ENCODE measurements around the gene TMEM175. TPM values are rescaled to one million over a fixed set of nuclear protein-coding genes. Genes with fewer than 3 reads are reported as not detected.

TMEM175 gene
- total and polyA plus RNA-seq, 4 donors = 23.7 to 43.7 (median 27.4) TPM

DNA sequence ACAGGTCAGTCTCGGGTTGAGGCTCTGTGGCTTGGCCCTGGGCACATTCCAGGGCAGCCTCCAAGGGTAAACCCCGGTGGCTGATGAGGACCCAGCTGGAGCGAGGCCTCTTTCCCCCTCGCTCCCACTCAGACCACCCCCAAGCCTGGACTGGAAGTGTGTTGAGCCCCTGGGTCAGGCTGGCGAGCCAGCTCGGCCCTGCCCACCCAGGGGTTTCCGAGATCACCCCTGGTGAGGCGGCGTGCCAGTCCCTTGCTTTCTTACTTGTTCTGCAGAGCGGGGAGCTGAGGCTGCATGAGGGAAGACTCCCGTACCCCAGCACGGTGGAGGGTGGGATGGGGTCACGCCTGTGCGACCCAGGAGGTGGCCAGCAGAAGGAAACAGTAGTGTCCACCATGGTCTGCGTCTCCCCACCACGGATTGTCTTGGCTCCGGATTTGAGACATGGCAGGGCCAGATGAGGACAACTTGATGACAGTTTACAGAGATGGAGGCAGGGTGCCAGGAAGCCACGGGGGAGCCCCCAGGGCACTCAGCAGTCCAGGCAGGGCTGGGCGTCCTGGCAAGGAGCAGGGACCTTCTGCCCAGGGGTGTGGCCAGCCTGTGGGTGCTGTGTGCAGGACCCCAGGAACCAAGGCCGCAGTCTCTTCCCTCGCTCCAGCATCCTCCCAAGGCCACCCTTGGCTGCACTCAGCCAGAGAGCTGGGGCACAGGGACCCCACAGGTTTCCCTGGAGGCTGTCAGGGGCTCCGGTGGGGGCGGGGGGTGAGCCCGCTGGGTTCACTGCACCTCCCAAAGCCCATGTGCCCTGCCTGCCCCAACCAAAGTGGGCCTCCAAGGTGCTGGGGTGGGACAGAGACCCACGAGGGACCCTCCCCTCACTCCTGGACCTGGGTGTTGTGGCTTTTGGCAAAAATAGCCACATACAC lies 72.6 kb downstream of the TMEM175 start:
- no peak overlapping the region for H3K27ac ChIP-seq (ENCODE audit: low read depth in 1 of 2, low read length in 1 of 2)
- no peak for DNase-seq
- H3K27me3 ChIP-seq (ENCODE audit: control insufficient read depth in 3 of 3, insufficient read depth in 3 of 3, low read length in 2 of 3) = peaks cover 14 to 64% (median 35%) of the 10 kb centered on the region in 3 donors
- 79 to 84% methylated on average over 25 of the region's 25 CpGs for WGBS, 2 donors
- no peak for ATAC-seq (ENCODE audit: insufficient read depth, low FRiP score)
- H3K36me3 ChIP-seq (ENCODE audit: control insufficient read depth in 4 of 4, insufficient read depth in 4 of 4, low read length in 4 of 4) = no peaks in the 10 kb centered on the region
- peaks cover 0 to 19% (median 7%) of the 10 kb centered on the region in 5 donors for H3K4me1 ChIP-seq (ENCODE audit: control insufficient read depth in 5 of 5, insufficient read depth in 5 of 5, low read length in 5 of 5)
- peaks cover 0 to 13% (median 0%) of the 10 kb centered on the region in 4 donors for H3K9me3 ChIP-seq (ENCODE audit: control insufficient read depth in 4 of 4, insufficient read depth in 3 of 4, low read length in 3 of 4)
- TF ChIP-seq, protein P1, sequence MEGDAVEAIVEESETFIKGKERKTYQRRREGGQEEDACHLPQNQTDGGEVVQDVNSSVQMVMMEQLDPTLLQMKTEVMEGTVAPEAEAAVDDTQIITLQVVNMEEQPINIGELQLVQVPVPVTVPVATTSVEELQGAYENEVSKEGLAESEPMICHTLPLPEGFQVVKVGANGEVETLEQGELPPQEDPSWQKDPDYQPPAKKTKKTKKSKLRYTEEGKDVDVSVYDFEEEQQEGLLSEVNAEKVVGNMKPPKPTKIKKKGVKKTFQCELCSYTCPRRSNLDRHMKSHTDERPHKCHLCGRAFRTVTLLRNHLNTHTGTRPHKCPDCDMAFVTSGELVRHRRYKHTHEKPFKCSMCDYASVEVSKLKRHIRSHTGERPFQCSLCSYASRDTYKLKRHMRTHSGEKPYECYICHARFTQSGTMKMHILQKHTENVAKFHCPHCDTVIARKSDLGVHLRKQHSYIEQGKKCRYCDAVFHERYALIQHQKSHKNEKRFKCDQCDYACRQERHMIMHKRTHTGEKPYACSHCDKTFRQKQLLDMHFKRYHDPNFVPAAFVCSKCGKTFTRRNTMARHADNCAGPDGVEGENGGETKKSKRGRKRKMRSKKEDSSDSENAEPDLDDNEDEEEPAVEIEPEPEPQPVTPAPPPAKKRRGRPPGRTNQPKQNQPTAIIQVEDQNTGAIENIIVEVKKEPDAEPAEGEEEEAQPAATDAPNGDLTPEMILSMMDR (IDR thresholded peaks at IDR 0.05; ENCODE audit: control extremely low read depth, extremely low read depth) = no peak
- H3K9ac ChIP-seq (ENCODE audit: insufficient read depth in 1 of 2, low read length in 2 of 2) = no peak overlapping the region
- no peak overlapping the region for H3K4me3 ChIP-seq

DNA sequence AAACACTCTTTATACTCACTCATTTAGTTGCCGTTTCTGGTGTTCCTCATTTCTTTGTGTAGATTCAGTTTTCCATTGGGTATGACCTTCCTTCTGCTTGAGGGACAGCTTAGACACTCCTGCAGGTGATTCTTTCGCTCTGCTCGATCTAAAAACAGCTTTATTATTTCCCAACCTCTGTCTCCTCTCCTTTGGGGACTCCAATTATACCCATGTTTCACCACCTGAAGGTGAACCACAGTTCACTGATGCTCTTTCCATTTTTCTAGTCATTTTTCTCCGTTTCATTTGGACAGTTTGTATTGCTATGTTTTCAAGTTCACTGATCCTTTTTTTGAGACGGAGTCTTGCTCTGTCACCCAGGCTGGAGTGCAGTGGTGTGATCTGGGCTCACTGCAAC lies 74.6 kb downstream of the TMEM175 start:
- DNase-seq = no peak
- WGBS, 2 donors = 89 to 90% methylated on average over 5 of the region's 5 CpGs
- peaks cover 0 to 5% (median 0%) of the 10 kb centered on the region in 4 donors for H3K9me3 ChIP-seq (ENCODE audit: control insufficient read depth in 4 of 4, insufficient read depth in 3 of 4, low read length in 3 of 4)
- no peak for ATAC-seq (ENCODE audit: insufficient read depth, low FRiP score)
- H3K4me3 ChIP-seq = no peak overlapping the region
- TF ChIP-seq, protein P1 (IDR thresholded peaks at IDR 0.05; ENCODE audit: control extremely low read depth, extremely low read depth) = no peak
- peaks cover 11 to 48% (median 26%) of the 10 kb centered on the region in 3 donors for H3K27me3 ChIP-seq (ENCODE audit: control insufficient read depth in 3 of 3, insufficient read depth in 3 of 3, low read length in 2 of 3)
- no peak overlapping the region for H3K9ac ChIP-seq (ENCODE audit: insufficient read depth in 1 of 2, low read length in 2 of 2)
- peaks cover 2 to 28% (median 8%) of the 10 kb centered on the region in 5 donors for H3K4me1 ChIP-seq (ENCODE audit: control insufficient read depth in 5 of 5, insufficient read depth in 5 of 5, low read length in 5 of 5)
- no peak overlapping the region for H3K27ac ChIP-seq (ENCODE audit: low read depth in 1 of 2, low read length in 1 of 2)
- no peaks in the 10 kb centered on the region for H3K36me3 ChIP-seq (ENCODE audit: control insufficient read depth in 4 of 4, insufficient read depth in 4 of 4, low read length in 4 of 4)

Other genes with a start within 250 kb of the TMEM175 start
- 10 to 100 TPM in 1 of 2 donors, 1 to 10 TPM in 1; 8.2 to 35.1 TPM for gene SLC49A3, start 243.3 kb upstream of the TMEM175 start, total RNA-seq
- 10 to 100 TPM; 15.2 to 20.2 TPM for gene SLC49A3, start 243.3 kb upstream of the TMEM175 start, polyA plus RNA-seq
- gene PCGF3, start 226.6 kb upstream of the TMEM175 start, total RNA-seq = 10 to 100 TPM; 46.5 to 66.8 TPM
- 10 to 100 TPM; 29.3 to 40.2 TPM for gene PCGF3, start 226.6 kb upstream of the TMEM175 start, polyA plus RNA-seq
- 1 to 10 TPM; 1.4 to 3.9 TPM for gene CPLX1, start 106.3 kb upstream of the TMEM175 start, total RNA-seq
- gene CPLX1, start 106.3 kb upstream of the TMEM175 start, polyA plus RNA-seq = 1 to 10 TPM; 1.1 to 2.9 TPM
- 100 to 1,000 TPM; 101 to 156 TPM for gene GAK, start 144 bp upstream of the TMEM175 start, total RNA-seq
- 100 to 1,000 TPM; 119 to 178 TPM for gene GAK, start 144 bp upstream of the TMEM175 start, polyA plus RNA-seq
- 10 to 100 TPM in 1 of 2 donors, 1 to 10 TPM in 1; 5.9 to 19.1 TPM for gene DGKQ, start 41.1 kb downstream of the TMEM175 start, total RNA-seq
- gene DGKQ, start 41.1 kb downstream of the TMEM175 start, polyA plus RNA-seq = 1 to 10 TPM; 7.0 to 9.8 TPM
- 10 to 100 TPM in 1 of 2 donors, 1 to 10 TPM in 1; 7.5 to 66.5 TPM for gene IDUA, start 54.6 kb downstream of the TMEM175 start, total RNA-seq
- gene IDUA, start 54.6 kb downstream of the TMEM175 start, polyA plus RNA-seq = 10 to 100 TPM; 14.9 to 28.4 TPM
- under 1 TPM; 0.20 to 0.71 TPM for gene SLC26A1, start 60.9 kb downstream of the TMEM175 start, total RNA-seq
- under 1 TPM; 0.29 to 0.83 TPM for gene SLC26A1, start 60.9 kb downstream of the TMEM175 start, polyA plus RNA-seq
- 10 to 100 TPM; 15.8 to 31.1 TPM for gene FGFRL1, start 79.2 kb downstream of the TMEM175 start, total RNA-seq
- 10 to 100 TPM; 13.4 to 14.7 TPM for gene FGFRL1, start 79.2 kb downstream of the TMEM175 start, polyA plus RNA-seq
- 1 to 10 TPM; 4.5 to 8.8 TPM for gene RNF212, start 181.1 kb downstream of the TMEM175 start, total RNA-seq
- 1 to 10 TPM; 3.5 to 6.2 TPM for gene RNF212, start 181.1 kb downstream of the TMEM175 start, polyA plus RNA-seq
- 100 to 1,000 TPM in 1 of 2 donors, 10 to 100 TPM in 1; 31.6 to 106 TPM for gene SPON2, start 240.1 kb downstream of the TMEM175 start, total RNA-seq
- 100 to 1,000 TPM in 1 of 2 donors, 10 to 100 TPM in 1; 21.0 to 105 TPM for gene SPON2, start 240.1 kb downstream of the TMEM175 start, polyA plus RNA-seq